Activated B cell treated with CpG ODN at 0.5 μM for 24 hours (primary cell): Measurements from ENCODE around the gene CDKAL1. TPM values are rescaled to one million over a fixed set of nuclear protein-coding genes. Genes with fewer than 3 reads are reported as not detected.
A peak's percentile ranks its signal among the peaks of the same experiment; 100 is the strongest.

ENCODE experiments used
- ATAC-seq: fragments of 200-7000 bp; cut with Tn5 transposase; one replicate; pipeline ENCODE4 v1.10.0; 2021; ENCODE audit warnings: low read depth, mild to moderate bottlenecking, moderate library complexity
- CTCF ChIA-PET: fragments of 350-600 bp; sonication (Branson Sonifier 250); formaldehyde crosslinking; loops from one replicate; lab custom pipeline; 2021; ENCODE audit warnings: antibody characterized with exemption; lab: Charles Lee
- POLR2A ChIA-PET: fragments of 350-600 bp; sonication (Branson Sonifier 250); formaldehyde crosslinking; loops from one replicate; lab custom pipeline; 2021; ENCODE audit warnings: antibody characterized with exemption; lab: Charles Lee
- DNase-seq: peaks from one replicate; pipeline ENCODE4 v3.0.0; 2022
- H3K27ac Mint-ChIP-seq: one replicate; pipeline ENCODE4 v1.8.0; 2020; ENCODE audit warnings: mixed read lengths
- H3K27me3 Mint-ChIP-seq: one replicate; pipeline ENCODE4 v1.8.0; 2021; ENCODE audit warnings: mixed read lengths
- H3K36me3 Mint-ChIP-seq: one replicate; pipeline ENCODE4 v1.8.0; 2021; ENCODE audit warnings: low read depth, mixed read lengths
- H3K4me1 Mint-ChIP-seq: one replicate; pipeline ENCODE4 v1.8.0; 2021; ENCODE audit warnings: mixed read lengths
- H3K4me3 Mint-ChIP-seq: one replicate; pipeline ENCODE4 v1.8.0; 2020; ENCODE audit warnings: mild to moderate bottlenecking, mixed read lengths
- H3K9me3 Mint-ChIP-seq: one replicate; pipeline ENCODE4 v1.8.0; 2020; ENCODE audit warnings: mixed read lengths
- intact Hi-C: fragments of 100-400 bp; cut with micrococcal nuclease; formaldehyde crosslinking; loops from one replicate; pipeline ENCODE4 v1.15.1; 2024
- total RNA-seq: library from RNA; stranded (reverse); gene quantifications from 2 replicates; pipeline ENCODE4 v1.2.3, GENCODE V29; 2022
- TF ChIP-seq, protein P1 (sequence below): fragments of 200-600 bp; IDR thresholded peaks from one replicate; pipeline ENCODE4 v1.8.0; 2022; ENCODE audit warnings: antibody characterized with exemption, mild to moderate bottlenecking

CDKAL1 gene
- total RNA-seq, 1 donor from 2014 or later, result 31.9 TPM

GRCh38 chr6:20532881-20533280 is 1.4 kb upstream of the CDKAL1 start:
- ChIA-PET POLR2A (interaction anchor here (1.0 kb wide), 2 partner anchors 129 to 130 kb away, joined by 5 to 7 read pairs; no protein-coding TSS in a partner anchor), CTCF (interaction anchor here (0.9 to 3.2 kb wide), 3 partner anchors 10 to 240 kb away, joined by 3 to 11 read pairs (median 4); no protein-coding TSS in a partner anchor)
- Mint-ChIP-seq H3K27me3 (no peaks in the 10 kb centered on the region), H3K9me3 (no peaks in the 10 kb centered on the region), H3K4me3 (no peak overlapping the region), H3K4me1 (peaks cover 31% of the 10 kb centered on the region), H3K36me3 (peaks cover 22% of the 10 kb centered on the region), H3K27ac (no peak overlapping the region)
- DNase-seq, result no peak
- TF ChIP-seq, protein P1, sequence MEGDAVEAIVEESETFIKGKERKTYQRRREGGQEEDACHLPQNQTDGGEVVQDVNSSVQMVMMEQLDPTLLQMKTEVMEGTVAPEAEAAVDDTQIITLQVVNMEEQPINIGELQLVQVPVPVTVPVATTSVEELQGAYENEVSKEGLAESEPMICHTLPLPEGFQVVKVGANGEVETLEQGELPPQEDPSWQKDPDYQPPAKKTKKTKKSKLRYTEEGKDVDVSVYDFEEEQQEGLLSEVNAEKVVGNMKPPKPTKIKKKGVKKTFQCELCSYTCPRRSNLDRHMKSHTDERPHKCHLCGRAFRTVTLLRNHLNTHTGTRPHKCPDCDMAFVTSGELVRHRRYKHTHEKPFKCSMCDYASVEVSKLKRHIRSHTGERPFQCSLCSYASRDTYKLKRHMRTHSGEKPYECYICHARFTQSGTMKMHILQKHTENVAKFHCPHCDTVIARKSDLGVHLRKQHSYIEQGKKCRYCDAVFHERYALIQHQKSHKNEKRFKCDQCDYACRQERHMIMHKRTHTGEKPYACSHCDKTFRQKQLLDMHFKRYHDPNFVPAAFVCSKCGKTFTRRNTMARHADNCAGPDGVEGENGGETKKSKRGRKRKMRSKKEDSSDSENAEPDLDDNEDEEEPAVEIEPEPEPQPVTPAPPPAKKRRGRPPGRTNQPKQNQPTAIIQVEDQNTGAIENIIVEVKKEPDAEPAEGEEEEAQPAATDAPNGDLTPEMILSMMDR, result no peak
- intact Hi-C loops, result no loop called here
- no peak for ATAC-seq

GRCh38 chr6:20533746-20534294 is 437 bp upstream of the CDKAL1 start:
- intact Hi-C loops, result loop anchor here (1.0 kb wide), 3 partner anchors 131 to 321 kb away; no protein-coding TSS in a partner anchor
- POLR2A ChIA-PET, result interaction anchor here (0.6 to 1.9 kb wide), 5 partner anchors 129 to 1054 kb away, joined by 3 to 9 read pairs (median 7); no protein-coding TSS in a partner anchor
- Mint-ChIP-seq H3K36me3 (peaks cover 29% of the 10 kb centered on the region), H3K4me1 (peaks cover 26% of the 10 kb centered on the region), H3K4me3 (peak overlapping the region; percentile 98), H3K27me3 (no peaks in the 10 kb centered on the region), H3K27ac (peak overlapping the region; percentile 96), H3K9me3 (no peaks in the 10 kb centered on the region)
- CTCF ChIA-PET, result interaction anchor here (1.2 to 3.2 kb wide), 2 partner anchors 129 to 1055 kb away, joined by 3 to 11 read pairs; no protein-coding TSS in a partner anchor
- TF ChIP-seq, protein P1, result no peak
- DNase-seq (no peak), ATAC-seq (no peak)

GRCh38 chr6:20538131-20538662 is 3.9 kb downstream of the CDKAL1 start:
- H3K36me3 Mint-ChIP-seq, result peaks cover 56% of the 10 kb centered on the region

GRCh38 chr6:20538907-20539306 is 4.7 kb downstream of the CDKAL1 start:
- H3K36me3 Mint-ChIP-seq, result peaks cover 58% of the 10 kb centered on the region
- H3K4me3 Mint-ChIP-seq, result no peak overlapping the region
- ChIA-PET POLR2A (no interaction called here), CTCF (interaction anchor here (1.0 kb wide), 1 partner anchor 135 kb away, joined by 3 read pairs; no protein-coding TSS in a partner anchor)
- no peak for ATAC-seq
- TF ChIP-seq, protein P1, result no peak
- no peak for DNase-seq
- no peaks in the 10 kb centered on the region for H3K9me3 Mint-ChIP-seq
- intact Hi-C loops, result no loop called here
- H3K27me3 Mint-ChIP-seq, result no peaks in the 10 kb centered on the region
- H3K27ac Mint-ChIP-seq, result no peak overlapping the region
- H3K4me1 Mint-ChIP-seq, result peaks cover 22% of the 10 kb centered on the region

More at GRCh38 chr6:20538131-20538662, 3.9 kb downstream of the CDKAL1 start:
- ChIA-PET CTCF (interaction anchor here (1.0 to 1.7 kb wide), 2 partner anchors 134 to 1051 kb away, joined by 3 to 4 read pairs; no protein-coding TSS in a partner anchor), POLR2A (interaction anchor here (0.7 kb wide), 2 partner anchors 884 to 1057 kb away, joined by 3 to 4 read pairs; no protein-coding TSS in a partner anchor)
- TF ChIP-seq, protein P1, result no peak
- no peak for ATAC-seq
- H3K27me3 Mint-ChIP-seq, result no peaks in the 10 kb centered on the region
- DNase-seq, result no peak
- H3K4me1 Mint-ChIP-seq, result peaks cover 26% of the 10 kb centered on the region
- no peak overlapping the region for H3K27ac Mint-ChIP-seq
- intact Hi-C loops, result no loop called here
- H3K4me3 Mint-ChIP-seq, result no peak overlapping the region
- no peaks in the 10 kb centered on the region for H3K9me3 Mint-ChIP-seq

DNA sequence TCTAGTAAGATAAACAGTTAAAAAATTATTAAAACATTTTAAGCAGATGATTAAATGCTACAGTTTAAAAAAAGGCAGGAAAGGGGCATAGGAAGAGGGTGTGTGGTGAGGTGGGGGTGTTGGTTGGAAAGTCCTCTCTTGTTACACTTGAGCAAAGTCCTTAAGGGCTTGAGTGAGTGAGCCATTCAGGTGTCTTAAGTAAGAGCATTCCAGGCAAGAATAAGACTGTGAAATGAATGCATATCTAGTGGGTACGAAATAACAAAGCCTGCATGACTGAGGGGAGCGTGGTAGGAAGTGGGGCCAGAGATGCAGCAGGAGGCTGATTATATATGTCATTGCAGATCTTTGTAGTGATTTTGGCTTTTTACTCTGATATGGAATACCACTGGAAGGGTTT is 5.1 kb downstream of the CDKAL1 start:
- Mint-ChIP-seq H3K9me3 (no peaks in the 10 kb centered on the region), H3K27ac (no peak overlapping the region), H3K27me3 (no peaks in the 10 kb centered on the region), H3K4me1 (peaks cover 18% of the 10 kb centered on the region), H3K36me3 (peaks cover 58% of the 10 kb centered on the region), H3K4me3 (no peak overlapping the region)
- no peak for ATAC-seq
- ChIA-PET CTCF (no interaction called here), POLR2A (no interaction called here)
- intact Hi-C loops, result no loop called here
- TF ChIP-seq, protein P1, result no peak
- DNase-seq, result no peak
